Measurements from ENCODE around the gene FAM200C.

FAM200C gene

GRCh38 chr5:160352308-160352707, 47.5 kb downstream of the FAM200C start:
- no peak for TF ChIP-seq CTCF (IDR thresholded peaks at IDR 0.05; ENCODE audit: extremely low read depth, missing control alignments)

GRCh38 chr5:160349935-160350303, 49.9 kb downstream of the FAM200C start:
- no peak for DNase-seq (ENCODE audit: low spot score)
- no peak for TF ChIP-seq CTCF (IDR thresholded peaks at IDR 0.05; ENCODE audit: extremely low read depth, missing control alignments)

More at GRCh38 chr5:160352308-160352707, 47.5 kb downstream of the FAM200C start:
- no peak for DNase-seq (ENCODE audit: low spot score)

GRCh38 chr5:160349249-160349934, 50.5 kb downstream of the FAM200C start:
- no peak for TF ChIP-seq CTCF (IDR thresholded peaks at IDR 0.05; ENCODE audit: extremely low read depth, missing control alignments)
- no peak for DNase-seq (ENCODE audit: low spot score)

- no peak for DNase-seq (ENCODE audit: low spot score)
- TF ChIP-seq CTCF (IDR thresholded peaks at IDR 0.05; ENCODE audit: extremely low read depth, missing control alignments): no peak
These were observed 51.8 kb downstream of the FAM200C start for GRCh38 chr5:160348080-160348479.

- TF ChIP-seq CTCF (IDR thresholded peaks at IDR 0.05; ENCODE audit: extremely low read depth, missing control alignments): no peak
- no peak for DNase-seq (ENCODE audit: low spot score)
These were observed 52.4 kb downstream of the FAM200C start for GRCh38 chr5:160347448-160347847.

All from GM20000 (cell line).